ENCODE data around the gene SGCA. TPM values are rescaled to one million over a fixed set of nuclear protein-coding genes. Genes with fewer than 3 reads are reported as not detected.

SGCA gene
- total and polyA plus RNA-seq, 3 donors from 2014 or later: 2.4 to 33.1 (median 7.6) TPM

DNA sequence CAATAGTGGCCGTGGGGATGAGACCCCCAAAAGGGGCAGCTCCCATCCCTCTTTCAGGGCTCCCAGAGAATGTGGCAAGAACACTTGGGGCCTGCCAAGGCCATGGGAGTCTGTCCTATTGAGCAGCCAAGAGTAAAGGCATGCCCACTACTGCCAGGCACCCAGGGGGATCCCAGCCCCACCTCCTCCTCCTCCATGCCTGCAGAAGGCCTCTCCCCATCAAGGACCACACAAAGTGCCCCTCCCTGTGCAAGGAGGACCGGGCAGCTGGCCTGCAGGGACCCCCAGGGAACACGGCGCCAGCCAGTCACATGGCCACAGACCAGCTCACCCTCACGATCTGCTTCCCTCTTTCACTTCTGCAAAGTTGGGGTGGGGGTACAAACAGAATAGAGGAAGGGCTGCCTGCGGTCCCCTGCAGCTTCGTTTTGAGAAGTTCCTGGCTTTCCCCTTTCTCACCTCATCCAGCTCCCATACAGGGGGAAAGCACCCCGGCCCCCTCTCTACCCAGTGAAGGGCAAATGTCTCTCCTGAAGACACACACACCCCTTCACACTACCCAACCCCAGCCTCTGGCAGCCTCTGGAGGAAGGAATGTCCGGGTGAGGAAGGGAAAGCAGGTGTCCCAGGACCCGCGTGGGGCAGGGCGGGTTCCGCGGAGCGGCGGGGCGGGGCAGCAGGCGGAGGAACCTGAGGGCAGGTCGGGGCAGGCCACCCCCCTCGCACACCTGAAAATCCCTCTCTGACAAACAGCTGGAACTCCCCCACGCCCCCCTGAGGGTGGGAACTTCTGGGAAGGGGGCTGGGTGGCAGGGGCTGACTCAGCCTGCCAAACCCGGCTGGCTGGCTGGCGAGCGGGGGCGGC lies 17.3 kb upstream of the SGCA start:
- H3K4me1 ChIP-seq: peaks cover 56% of the 10 kb centered on the region
- 0 to 2% methylated on average over 7 to 25 of the region's 25 CpGs for whole genome bisulfite sequencing, 2 donors
- intact Hi-C loops (cut with DNase I; ENCODE audit: low total_unique reads): no loop called here
- no peaks in the 10 kb centered on the region for H3K9me3 ChIP-seq
- H3K27me3 ChIP-seq: no peaks in the 10 kb centered on the region
- DNase-seq: peak; percentile 55
- TF ChIP-seq, protein P1, sequence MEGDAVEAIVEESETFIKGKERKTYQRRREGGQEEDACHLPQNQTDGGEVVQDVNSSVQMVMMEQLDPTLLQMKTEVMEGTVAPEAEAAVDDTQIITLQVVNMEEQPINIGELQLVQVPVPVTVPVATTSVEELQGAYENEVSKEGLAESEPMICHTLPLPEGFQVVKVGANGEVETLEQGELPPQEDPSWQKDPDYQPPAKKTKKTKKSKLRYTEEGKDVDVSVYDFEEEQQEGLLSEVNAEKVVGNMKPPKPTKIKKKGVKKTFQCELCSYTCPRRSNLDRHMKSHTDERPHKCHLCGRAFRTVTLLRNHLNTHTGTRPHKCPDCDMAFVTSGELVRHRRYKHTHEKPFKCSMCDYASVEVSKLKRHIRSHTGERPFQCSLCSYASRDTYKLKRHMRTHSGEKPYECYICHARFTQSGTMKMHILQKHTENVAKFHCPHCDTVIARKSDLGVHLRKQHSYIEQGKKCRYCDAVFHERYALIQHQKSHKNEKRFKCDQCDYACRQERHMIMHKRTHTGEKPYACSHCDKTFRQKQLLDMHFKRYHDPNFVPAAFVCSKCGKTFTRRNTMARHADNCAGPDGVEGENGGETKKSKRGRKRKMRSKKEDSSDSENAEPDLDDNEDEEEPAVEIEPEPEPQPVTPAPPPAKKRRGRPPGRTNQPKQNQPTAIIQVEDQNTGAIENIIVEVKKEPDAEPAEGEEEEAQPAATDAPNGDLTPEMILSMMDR (IDR thresholded peaks at IDR 0.05): no peak
- no peak for TF ChIP-seq POLR2A (IDR thresholded peaks at IDR 0.05)
- H3K27ac ChIP-seq: peak overlapping the region; percentile 79 to 84
- peak overlapping the region; percentile 69 to 91 for H3K4me3 ChIP-seq
- H3K36me3 ChIP-seq (ENCODE audit: low read depth, missing control alignments): no peaks in the 10 kb centered on the region

DNA sequence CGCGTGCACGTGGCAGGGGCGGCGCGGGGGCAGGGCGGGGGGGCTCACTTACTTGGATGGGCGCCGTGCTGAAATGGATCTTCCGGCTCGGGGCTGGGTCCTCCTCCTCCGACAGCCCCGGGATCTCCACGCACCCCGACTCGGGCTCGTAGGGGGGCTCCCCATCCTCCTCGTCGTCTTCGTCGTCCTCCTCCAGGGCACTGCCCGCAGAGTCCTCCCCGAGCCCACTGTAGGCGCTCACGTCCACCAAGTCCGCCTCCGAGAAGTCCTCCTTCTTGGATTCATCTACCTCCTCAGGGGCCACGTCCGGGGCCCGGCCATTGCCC lies 16.8 kb upstream of the SGCA start:
- DNase-seq: no peak
- WGBS, 2 donors: 0 to 1% methylated on average over 13 to 30 of the region's 30 CpGs
- H3K9me3 ChIP-seq: no peaks in the 10 kb centered on the region
- H3K27ac ChIP-seq: peak overlapping the region; percentile 79 to 84
- TF ChIP-seq, protein P1 (IDR thresholded peaks at IDR 0.05): no peak
- TF ChIP-seq POLR2A (IDR thresholded peaks at IDR 0.05): no peak
- no peaks in the 10 kb centered on the region for H3K27me3 ChIP-seq
- peak overlapping the region; percentile 69 to 91 for H3K4me3 ChIP-seq
- intact Hi-C loops (cut with DNase I; ENCODE audit: low total_unique reads): no loop called here
- peaks cover 62% of the 10 kb centered on the region for H3K4me1 ChIP-seq
- H3K36me3 ChIP-seq (ENCODE audit: low read depth, missing control alignments): no peaks in the 10 kb centered on the region

DNA sequence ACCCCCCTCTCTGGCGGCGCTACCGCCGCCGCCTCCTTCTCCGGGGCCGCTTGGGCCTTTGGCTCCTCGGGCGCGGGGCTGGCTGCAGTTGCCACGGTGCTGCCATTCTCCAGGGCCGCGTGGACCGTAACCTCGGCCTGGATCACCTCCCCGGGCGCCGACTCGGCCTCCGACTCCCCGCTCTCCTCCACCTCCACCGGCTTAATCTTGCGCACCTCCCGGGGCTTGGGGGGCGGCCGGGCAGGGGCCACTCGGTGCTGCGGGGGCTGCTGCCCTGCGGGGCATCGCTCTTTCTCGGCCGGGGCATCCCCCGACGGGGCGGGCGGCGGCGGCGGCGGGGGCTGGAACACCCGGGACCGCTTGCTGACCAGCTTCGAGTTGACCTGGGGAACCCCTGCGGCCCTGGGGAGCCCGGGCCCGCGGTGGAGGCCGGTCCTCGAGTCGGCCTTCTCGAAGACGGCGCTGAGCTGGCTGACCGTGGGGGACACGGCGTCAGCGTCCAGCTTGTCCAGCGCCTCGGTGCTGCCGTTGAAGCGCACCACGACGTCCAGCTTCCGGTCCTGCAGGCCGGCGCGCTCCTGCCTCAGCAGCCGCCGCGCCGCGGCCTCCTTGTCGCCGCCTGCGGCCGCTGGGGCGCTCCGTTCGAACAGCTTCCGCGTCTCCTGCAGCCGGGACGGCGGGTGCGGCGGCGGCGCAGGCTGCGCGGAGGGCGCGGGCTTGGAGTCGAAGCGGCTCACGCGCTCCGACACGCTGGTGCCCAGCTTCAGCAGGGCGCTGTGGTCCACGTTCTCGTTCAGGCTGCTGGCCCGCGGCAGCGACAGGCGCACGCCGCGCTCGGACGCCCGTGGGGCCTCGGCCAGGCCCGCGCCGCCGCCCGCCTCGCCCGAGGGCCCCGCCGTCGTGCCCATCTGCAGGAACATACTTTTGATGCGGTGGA lies 16.1 kb upstream of the SGCA start:
- 0 to 1% methylated on average over 14 to 34 of the region's 123 CpGs for WGBS, 2 donors
- Histone ChIP-seq H3K27me3 (no peaks in the 10 kb centered on the region), H3K27ac (peak overlapping the region; percentile 81 to 84), H3K9me3 (no peaks in the 10 kb centered on the region), H3K4me1 (peaks cover 69% of the 10 kb centered on the region), H3K4me3 (peak overlapping the region; percentile 69 to 91), H3K36me3 (ENCODE audit: low read depth, missing control alignments) (no peaks in the 10 kb centered on the region)
- DNase-seq: no peak
- TF ChIP-seq, protein P1 (IDR thresholded peaks at IDR 0.05): no peak
- no peak for TF ChIP-seq POLR2A (IDR thresholded peaks at IDR 0.05)
- intact Hi-C loops (cut with DNase I; ENCODE audit: low total_unique reads): no loop called here

GRCh38 chr17:50150354-50151040 lies 15.3 kb upstream of the SGCA start, which contains the start of gene PPP1R9B:
Gene PPP1R9B (minus strand): TSS chr17:50150677. CDS start chr17:50150513, 164 bp downstream.
- no peaks in the 10 kb centered on the region for H3K36me3 ChIP-seq (ENCODE audit: low read depth, missing control alignments)
- intact Hi-C loops (cut with DNase I; ENCODE audit: low total_unique reads): no loop called here
- H3K27ac ChIP-seq: peak within 1 kb of the TSS; percentile 81 to 84
- WGBS, 2 donors: 0% methylated on average over 46 to 61 of the region's 69 CpGs
- H3K27me3 ChIP-seq: no peaks in the 10 kb centered on the region
- DNase-seq: no peak
- H3K4me3 ChIP-seq: peak within 1 kb of the TSS; percentile 69 to 91
- peaks cover 71% of the 10 kb centered on the region for H3K4me1 ChIP-seq
- H3K9me3 ChIP-seq: no peaks in the 10 kb centered on the region
- TF ChIP-seq POLR2A (IDR thresholded peaks at IDR 0.05): no peak
- TF ChIP-seq, protein P1 (IDR thresholded peaks at IDR 0.05): no peak

Measured in testis (tissue), 3 donors.